BE2C (cell line): ENCODE results near the gene CCL26.
"Not testable (repeated sequence)": the region's sequence is repeated elsewhere in the genome, so short reads cannot be mapped to it uniquely, and the experiment has no call there.

Experiments used
- DNase-seq: peaks from one replicate; pipeline ENCODE4 v3.0.0-alpha.2; 2020
- H3K27me3 ChIP-seq: fragments of 250-450 bp; sonication (Bioruptor Pico); 2 replicates; pipeline ENCODE4 v1.5.1; 2020; ENCODE audit warnings: mild to moderate bottlenecking
- H3K36me3 ChIP-seq: fragments of 250-450 bp; sonication (Bioruptor Pico); 2 replicates; pipeline ENCODE4 v1.5.1; 2020; ENCODE audit warnings: mild to moderate bottlenecking
- H3K4me1 ChIP-seq: fragments of 250-450 bp; sonication (Bioruptor Pico); 2 replicates; pipeline ENCODE4 v1.5.1; 2020
- H3K4me3 ChIP-seq: 2 replicates; pipeline ENCODE4 v1.5.1; 2011; ENCODE audit warnings: low read depth, low read length
- H3K9me3 ChIP-seq: fragments of 250-450 bp; sonication (Bioruptor Pico); 2 replicates; pipeline ENCODE4 v1.5.1; 2020
- CTCF ChIP-seq: IDR thresholded peaks from 2 replicates; pipeline ENCODE4 v1.5.1; 2012; ENCODE audit warnings: mild to moderate bottlenecking, low read depth, low read length

The CCL26 gene

GRCh38 chr7:75732764-75733630 is 39.0 kb downstream of the CCL26 start:
- H3K36me3 ChIP-seq, result no peaks in the 10 kb centered on the region
- H3K4me1 ChIP-seq, result no peaks in the 10 kb centered on the region
- no peaks in the 10 kb centered on the region for H3K9me3 ChIP-seq
- no peak for DNase-seq
- TF ChIP-seq CTCF, result no peak
- H3K27me3 ChIP-seq, result no peaks in the 10 kb centered on the region
- no peak overlapping the region for H3K4me3 ChIP-seq

GRCh38 chr7:75732016-75732521 is 39.9 kb downstream of the CCL26 start:
- Histone ChIP-seq H3K4me3 (no peak overlapping the region), H3K4me1 (no peaks in the 10 kb centered on the region), H3K9me3 (no peaks in the 10 kb centered on the region), H3K36me3 (no peaks in the 10 kb centered on the region), H3K27me3 (no peaks in the 10 kb centered on the region)
- TF ChIP-seq CTCF, result no peak
- no peak for DNase-seq

GRCh38 chr7:75729851-75730274 is 42.1 kb downstream of the CCL26 start:
- H3K4me1 ChIP-seq, result no peaks in the 10 kb centered on the region

GRCh38 chr7:75727881-75728593 is 44.0 kb downstream of the CCL26 start:
- H3K9me3 ChIP-seq, result no peaks in the 10 kb centered on the region
- H3K36me3 ChIP-seq, result no peaks in the 10 kb centered on the region
- no peak for TF ChIP-seq CTCF
- H3K4me1 ChIP-seq, result no peaks in the 10 kb centered on the region
- H3K27me3 ChIP-seq, result no peaks in the 10 kb centered on the region
- no peak overlapping the region for H3K4me3 ChIP-seq
- no peak for DNase-seq

More at GRCh38 chr7:75729851-75730274, 42.1 kb downstream of the CCL26 start:
- no peaks in the 10 kb centered on the region for H3K27me3 ChIP-seq
- no peaks in the 10 kb centered on the region for H3K36me3 ChIP-seq
- TF ChIP-seq CTCF, result no peak
- no peak for DNase-seq
- H3K4me3 ChIP-seq, result no peak overlapping the region
- no peaks in the 10 kb centered on the region for H3K9me3 ChIP-seq

- H3K36me3 ChIP-seq, DNase-seq, H3K4me3 ChIP-seq, H3K9me3 ChIP-seq, H3K27me3 ChIP-seq, H3K4me1 ChIP-seq: not testable (repeated sequence)
These were observed 44.7 kb downstream of the CCL26 start for GRCh38 chr7:75727351-75727750.

GRCh38 chr7:75725306-75725705 is 46.7 kb downstream of the CCL26 start:
- Histone ChIP-seq H3K36me3 (no peaks in the 10 kb centered on the region), H3K27me3 (no peaks in the 10 kb centered on the region), H3K9me3 (no peaks in the 10 kb centered on the region; the same call in 1 of the 2 replicates), H3K4me1 (no peaks in the 10 kb centered on the region), H3K4me3 (no peak overlapping the region)
- TF ChIP-seq CTCF, result no peak
- no peak for DNase-seq
